GM12865 (cell line): ENCODE results near the gene PPA1.

Experiments used
- DNase-seq: peaks from one replicate; pipeline ENCODE4 v3.0.0; 2010; ENCODE audit warnings: low read depth
- H3K4me3 ChIP-seq: 2 replicates; pipeline ENCODE4 v1.5.1; 2011; ENCODE audit warnings: mild to moderate bottlenecking, low read depth, low read length, control low read depth
- TF ChIP-seq, protein P1 (sequence below): IDR thresholded peaks from 2 replicates; pipeline ENCODE4 v1.5.1; 2011; ENCODE audit warnings: low read length, control low read depth, low read depth, inconsistent platforms; ENCODE audit not compliant: insufficient read depth; ENCODE audit errors: missing control alignments

Gene PPA1

DNA sequence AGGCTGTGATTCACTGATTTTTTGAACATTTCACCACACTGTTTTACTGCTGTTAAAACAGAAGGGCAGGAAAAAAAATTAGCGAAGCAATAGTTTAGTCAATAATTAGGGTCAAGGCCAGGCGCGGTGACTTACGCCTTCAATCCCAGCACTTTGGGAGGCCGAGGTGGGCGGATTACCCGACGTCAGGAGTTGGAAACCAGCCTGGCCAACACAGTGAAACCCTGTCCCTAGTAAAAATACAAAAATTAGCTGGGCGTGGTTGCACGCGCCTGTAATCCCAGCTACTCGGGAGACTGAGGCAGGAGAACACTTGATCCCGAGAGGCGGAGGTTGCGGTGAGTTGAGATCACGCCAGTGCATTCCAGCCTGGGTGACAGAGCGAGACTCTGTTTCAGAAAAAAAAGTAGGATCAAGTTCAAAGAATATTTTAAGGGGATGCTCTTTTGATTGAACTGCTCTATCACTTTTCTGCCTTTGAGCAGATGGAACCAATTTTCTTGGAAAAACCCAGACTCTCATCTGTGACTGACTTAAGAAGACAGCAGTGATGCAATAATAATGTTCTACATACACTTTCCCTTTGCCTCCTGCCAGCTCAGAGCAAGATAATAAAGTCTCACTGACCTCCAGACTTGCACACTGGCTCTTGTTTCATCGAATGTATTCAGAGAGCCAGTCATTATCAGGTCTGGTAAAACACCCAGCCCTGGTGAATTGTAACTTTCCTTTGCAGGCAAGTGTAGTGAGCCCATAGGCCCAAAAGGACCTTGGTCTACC is 1.6 kb upstream of the PPA1 start:
- H3K4me3 ChIP-seq, result no peak overlapping the region
- TF ChIP-seq, protein P1, sequence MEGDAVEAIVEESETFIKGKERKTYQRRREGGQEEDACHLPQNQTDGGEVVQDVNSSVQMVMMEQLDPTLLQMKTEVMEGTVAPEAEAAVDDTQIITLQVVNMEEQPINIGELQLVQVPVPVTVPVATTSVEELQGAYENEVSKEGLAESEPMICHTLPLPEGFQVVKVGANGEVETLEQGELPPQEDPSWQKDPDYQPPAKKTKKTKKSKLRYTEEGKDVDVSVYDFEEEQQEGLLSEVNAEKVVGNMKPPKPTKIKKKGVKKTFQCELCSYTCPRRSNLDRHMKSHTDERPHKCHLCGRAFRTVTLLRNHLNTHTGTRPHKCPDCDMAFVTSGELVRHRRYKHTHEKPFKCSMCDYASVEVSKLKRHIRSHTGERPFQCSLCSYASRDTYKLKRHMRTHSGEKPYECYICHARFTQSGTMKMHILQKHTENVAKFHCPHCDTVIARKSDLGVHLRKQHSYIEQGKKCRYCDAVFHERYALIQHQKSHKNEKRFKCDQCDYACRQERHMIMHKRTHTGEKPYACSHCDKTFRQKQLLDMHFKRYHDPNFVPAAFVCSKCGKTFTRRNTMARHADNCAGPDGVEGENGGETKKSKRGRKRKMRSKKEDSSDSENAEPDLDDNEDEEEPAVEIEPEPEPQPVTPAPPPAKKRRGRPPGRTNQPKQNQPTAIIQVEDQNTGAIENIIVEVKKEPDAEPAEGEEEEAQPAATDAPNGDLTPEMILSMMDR, result no peak
- no peak for DNase-seq

DNA sequence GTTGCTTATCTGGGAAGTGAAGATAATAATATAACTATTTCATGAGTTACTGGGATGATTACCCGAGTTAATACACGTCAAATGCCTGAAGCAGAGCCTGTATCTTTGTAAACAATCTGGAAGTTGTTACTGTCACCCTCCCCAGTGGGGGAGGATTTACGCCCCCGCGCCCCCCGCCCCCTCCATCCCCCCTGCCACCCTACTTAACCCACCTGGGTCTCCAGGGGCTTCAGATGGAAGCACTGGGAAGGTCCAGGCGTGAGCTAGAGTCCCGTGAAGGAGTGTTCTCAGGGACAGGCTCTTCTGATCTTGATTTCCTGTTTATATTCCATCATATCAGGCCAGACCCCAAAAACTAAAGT is 691 bp upstream of the PPA1 start:
- TF ChIP-seq, protein P1, result no peak
- DNase-seq, result no peak
- H3K4me3 ChIP-seq, result peak overlapping the region; percentile 67

DNA sequence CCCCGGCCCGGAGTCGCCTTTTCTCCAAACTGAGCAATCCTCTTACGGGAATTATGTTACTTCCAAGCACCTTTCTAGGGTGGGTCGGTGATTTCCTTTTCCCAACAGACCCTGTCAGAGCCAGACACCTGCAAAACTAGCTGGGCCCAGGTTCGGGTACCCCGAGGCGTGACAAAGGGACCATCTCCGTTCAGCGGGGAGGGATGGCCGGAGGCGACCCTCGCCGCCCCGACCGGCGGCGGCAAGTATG is 445 bp downstream of the PPA1 start:
- peak overlapping the region; percentile 93 for H3K4me3 ChIP-seq
- no peak for DNase-seq
- TF ChIP-seq, protein P1, result no peak

DNA sequence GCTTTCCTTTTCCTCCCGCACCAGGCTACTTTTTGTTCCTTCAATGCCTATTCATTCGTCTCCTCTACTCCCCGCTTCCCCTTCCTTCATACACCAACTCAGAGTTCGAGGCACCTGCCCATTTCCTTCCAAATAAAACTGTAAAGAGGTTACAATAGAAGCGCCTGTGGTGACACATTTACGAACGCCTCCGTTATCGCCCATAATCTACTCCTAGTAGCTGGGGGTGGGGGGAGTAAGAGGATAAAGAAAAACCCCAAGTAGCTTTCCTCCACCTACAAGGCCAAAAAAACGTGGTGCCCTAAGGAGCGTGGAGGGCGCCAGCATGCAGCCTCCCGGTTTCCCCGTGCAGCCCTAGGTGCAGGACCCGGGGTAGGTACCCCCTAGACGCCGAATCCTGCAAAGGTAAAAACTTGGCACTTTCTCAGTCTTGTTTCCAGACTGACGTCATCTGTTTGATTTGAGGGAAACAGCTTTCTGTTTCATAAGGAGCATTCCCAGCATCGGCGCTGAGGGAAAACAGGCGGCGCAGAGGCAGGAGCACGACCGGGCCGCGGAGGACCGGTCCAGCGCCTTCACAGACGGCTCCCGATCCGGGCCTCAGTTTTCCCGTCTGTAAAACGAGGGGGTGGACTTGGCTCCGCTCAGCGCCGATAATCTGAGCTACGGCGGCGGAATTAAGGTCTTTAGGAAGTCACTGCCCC is 922 bp downstream of the PPA1 start:
- peak; percentile 42 for DNase-seq
- H3K4me3 ChIP-seq, result peak overlapping the region; percentile 93
- TF ChIP-seq, protein P1, result no peak

DNA sequence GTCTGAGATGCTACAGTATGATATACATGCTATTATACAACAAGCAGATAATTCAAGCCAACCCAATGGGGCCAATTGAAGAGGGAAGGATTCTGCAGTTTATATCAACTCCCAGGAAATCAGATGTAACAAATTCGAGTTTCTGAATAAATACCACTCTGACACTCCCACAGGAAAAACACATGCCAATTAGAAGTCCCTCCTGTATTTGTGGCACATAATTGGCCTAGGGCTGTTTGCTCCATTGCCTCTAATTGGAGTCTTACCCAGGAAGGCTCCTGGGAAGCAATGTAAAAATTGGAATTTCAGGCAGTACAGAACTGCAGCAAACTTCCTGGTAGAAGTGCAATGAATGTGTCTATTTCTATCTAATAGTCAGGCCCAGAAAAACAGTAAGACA is 4.7 kb downstream of the PPA1 start:
- no peak for DNase-seq
- H3K4me3 ChIP-seq, result no peak overlapping the region

DNA sequence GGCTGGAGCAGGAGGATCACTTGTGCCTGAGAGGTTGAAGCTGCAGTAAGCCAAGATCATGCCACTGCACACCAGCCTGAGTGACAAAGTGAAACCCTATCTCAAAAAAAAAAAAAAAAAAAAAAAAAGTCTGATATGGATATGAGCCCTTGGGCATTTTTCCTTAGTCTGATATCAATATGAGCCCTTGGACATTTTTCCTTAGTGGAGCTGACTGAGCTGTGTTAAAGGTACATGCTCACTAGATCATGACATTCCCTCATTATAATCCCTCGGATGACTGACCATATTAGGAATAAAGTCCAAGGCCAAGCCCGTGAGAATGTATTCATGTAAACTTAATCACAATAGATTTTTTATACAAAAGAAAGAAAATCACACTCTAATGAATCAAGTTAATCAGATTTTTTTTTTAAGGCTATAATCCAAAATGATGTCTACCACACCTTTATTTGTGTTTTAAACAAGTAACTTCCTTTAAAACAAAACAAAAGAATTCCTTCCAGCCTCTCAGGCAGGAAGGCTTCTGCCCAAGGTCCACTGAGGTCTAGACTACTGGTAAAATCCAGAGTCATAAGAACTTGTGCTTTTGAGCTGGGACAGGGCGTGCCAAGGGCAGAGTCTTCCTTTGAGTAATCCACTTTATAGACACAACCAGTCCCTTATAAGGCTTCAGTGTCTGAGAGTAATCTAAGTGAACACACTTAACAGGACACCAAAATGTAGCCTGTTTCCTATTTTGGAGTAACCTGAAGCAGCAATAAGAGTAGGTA is 5.5 kb downstream of the PPA1 start:
- TF ChIP-seq, protein P1, result no peak
- H3K4me3 ChIP-seq, result no peak overlapping the region
- no peak for DNase-seq

More for the DNA sequence above, 4.7 kb downstream of the PPA1 start:
- TF ChIP-seq, protein P1, result no peak
